ENCODE data around the gene NOX5.

Gene NOX5

GRCh38 chr15:69098771-69099170 lies 84.3 kb downstream of the NOX5 start:
- H3K4me1 ChIP-seq (ENCODE audit: insufficient read depth, low read length) = peaks cover 7% of the 10 kb centered on the region; the same call in 1 of the 2 replicates
- H3K4me3 ChIP-seq (ENCODE audit: low read length) = no peak overlapping the region
- no peaks in the 10 kb centered on the region for H3K36me3 ChIP-seq (ENCODE audit: insufficient read depth, low read depth, low read length)
- no peak overlapping the region for H3K27ac ChIP-seq (ENCODE audit: low read length)
- H3K9ac ChIP-seq (ENCODE audit: low read depth, low read length) = no peak overlapping the region
- H3K27me3 ChIP-seq (ENCODE audit: insufficient read depth, low read length) = no peaks in the 10 kb centered on the region
- no peaks in the 10 kb centered on the region for H3K9me3 ChIP-seq (ENCODE audit: insufficient read depth, low read depth, low read length)

- Histone ChIP-seq H3K9ac (ENCODE audit: low read depth, low read length) (no peak overlapping the region), H3K36me3 (ENCODE audit: insufficient read depth, low read depth, low read length) (no peaks in the 10 kb centered on the region), H3K27me3 (ENCODE audit: insufficient read depth, low read length) (no peaks in the 10 kb centered on the region), H3K9me3 (ENCODE audit: insufficient read depth, low read depth, low read length) (no peaks in the 10 kb centered on the region), H3K27ac (ENCODE audit: low read length) (no peak overlapping the region), H3K4me3 (ENCODE audit: low read length) (no peak overlapping the region), H3K4me1 (ENCODE audit: insufficient read depth, low read length) (no peaks in the 10 kb centered on the region; the same call in 1 of the 2 replicates)
Observed at GRCh38 chr15:69099941-69100340, 85.4 kb downstream of the NOX5 start.

GRCh38 chr15:69100821-69101220 lies 86.3 kb downstream of the NOX5 start:
- Histone ChIP-seq H3K9me3 (ENCODE audit: insufficient read depth, low read depth, low read length) (no peaks in the 10 kb centered on the region), H3K9ac (ENCODE audit: low read depth, low read length) (no peak overlapping the region), H3K36me3 (ENCODE audit: insufficient read depth, low read depth, low read length) (no peaks in the 10 kb centered on the region), H3K27ac (ENCODE audit: low read length) (no peak overlapping the region), H3K4me3 (ENCODE audit: low read length) (no peak overlapping the region), H3K4me1 (ENCODE audit: insufficient read depth, low read length) (no peaks in the 10 kb centered on the region), H3K27me3 (ENCODE audit: insufficient read depth, low read length) (no peaks in the 10 kb centered on the region)

GRCh38 chr15:69104050-69104750 lies 89.7 kb downstream of the NOX5 start:
- Histone ChIP-seq H3K36me3 (ENCODE audit: insufficient read depth, low read depth, low read length) (no peaks in the 10 kb centered on the region), H3K27ac (ENCODE audit: low read length) (no peak overlapping the region), H3K9ac (ENCODE audit: low read depth, low read length) (no peak overlapping the region), H3K4me3 (ENCODE audit: low read length) (no peak overlapping the region), H3K9me3 (ENCODE audit: insufficient read depth, low read depth, low read length) (no peaks in the 10 kb centered on the region), H3K4me1 (ENCODE audit: insufficient read depth, low read length) (no peaks in the 10 kb centered on the region), H3K27me3 (ENCODE audit: insufficient read depth, low read length) (no peaks in the 10 kb centered on the region)

- Histone ChIP-seq H3K9ac (ENCODE audit: low read depth, low read length) (no peak overlapping the region), H3K27me3 (ENCODE audit: insufficient read depth, low read length) (no peaks in the 10 kb centered on the region), H3K4me3 (ENCODE audit: low read length) (no peak overlapping the region), H3K9me3 (ENCODE audit: insufficient read depth, low read depth, low read length) (no peaks in the 10 kb centered on the region), H3K36me3 (ENCODE audit: insufficient read depth, low read depth, low read length) (no peaks in the 10 kb centered on the region), H3K4me1 (ENCODE audit: insufficient read depth, low read length) (no peaks in the 10 kb centered on the region), H3K27ac (ENCODE audit: low read length) (no peak overlapping the region)
Observed at GRCh38 chr15:69105451-69105985, 91.0 kb downstream of the NOX5 start.

GRCh38 chr15:69107025-69107620 lies 92.6 kb downstream of the NOX5 start:
- Histone ChIP-seq H3K36me3 (ENCODE audit: insufficient read depth, low read depth, low read length) (no peaks in the 10 kb centered on the region), H3K4me3 (ENCODE audit: low read length) (no peak overlapping the region), H3K27ac (ENCODE audit: low read length) (no peak overlapping the region), H3K4me1 (ENCODE audit: insufficient read depth, low read length) (no peaks in the 10 kb centered on the region), H3K9me3 (ENCODE audit: insufficient read depth, low read depth, low read length) (no peaks in the 10 kb centered on the region), H3K27me3 (ENCODE audit: insufficient read depth, low read length) (no peaks in the 10 kb centered on the region), H3K9ac (ENCODE audit: low read depth, low read length) (no peak overlapping the region)
